SU-DHL-6 (cell line): Measurements from ENCODE around the gene KRT9.
"Not testable (repeated sequence)": the region's sequence is repeated elsewhere in the genome, so short reads cannot be mapped to it uniquely, and the experiment has no call there.

Experiments
- H2AFZ ChIP-seq: fragments of 200-600 bp; sonication (generic); 2 replicates; pipeline ENCODE4 v1.6.1; 2014; ENCODE audit warnings: low read depth, mild to moderate bottlenecking, moderate library complexity, mixed read lengths, antibody characterized with exemption, low read length; ENCODE audit not compliant: severe bottlenecking
- H3F3A ChIP-seq: fragments of 200-600 bp; shearing (Covaris generic); 2 replicates; pipeline ENCODE4 v1.6.0; 2016; ENCODE audit warnings: antibody characterized with exemption, mild to moderate bottlenecking; ENCODE audit not compliant: insufficient read depth
- H3K27ac ChIP-seq: fragments of 200-600 bp; sonication (generic); 2 replicates; pipeline ENCODE4 v1.5.1; 2016; ENCODE audit warnings: low read depth, mild to moderate bottlenecking, low read length, moderate library complexity, mixed read lengths
- H3K27me3 ChIP-seq: fragments of 200-600 bp; sonication (generic), shearing (Covaris generic); 2 replicates; pipeline ENCODE4 v1.6.0; 2014; ENCODE audit warnings: mild to moderate bottlenecking, low read length
- H3K36me3 ChIP-seq: fragments of 200-600 bp; sonication (generic); 2 replicates; pipeline ENCODE4 v1.6.1; 2014; ENCODE audit warnings: mild to moderate bottlenecking, low read length, mixed read lengths
- H3K4me2 ChIP-seq: fragments of 300-600, 200-600 bp; shearing (Covaris generic), sonication (generic); 2 replicates; pipeline ENCODE4 v1.6.0; 2014; ENCODE audit warnings: low read length, low read depth, mild to moderate bottlenecking; ENCODE audit not compliant: poor library complexity, severe bottlenecking
- H3K4me3 ChIP-seq: fragments of 200-600 bp; sonication (generic); 2 replicates; pipeline ENCODE4 v1.5.1; 2014; ENCODE audit warnings: antibody characterized with exemption, low read length, mild to moderate bottlenecking, mixed read lengths; ENCODE audit not compliant: insufficient read depth, poor library complexity, severe bottlenecking
- H3K79me2 ChIP-seq: fragments of 200-600 bp; sonication (generic); 2 replicates; pipeline ENCODE4 v1.6.1; 2014; ENCODE audit warnings: mild to moderate bottlenecking, low read length, moderate library complexity; ENCODE audit not compliant: insufficient read depth
- H3K9ac ChIP-seq: fragments of 200-600 bp; sonication (generic); 2 replicates; pipeline ENCODE4 v1.7.0; 2014; ENCODE audit warnings: mild to moderate bottlenecking, low read length
- H3K9me2 ChIP-seq: fragments of 200-600 bp; sonication (generic); replicated peaks from 2 replicates; pipeline ENCODE4 v1.6.1; 2014; ENCODE audit warnings: low read length; ENCODE audit not compliant: insufficient read depth
- H3K9me3 ChIP-seq: fragments of 200-600 bp; sonication (generic); 2 replicates; pipeline ENCODE4 v1.6.1; 2014; ENCODE audit warnings: low read length, mixed read lengths; ENCODE audit not compliant: insufficient read depth
- H4K20me1 ChIP-seq: fragments of 200-600 bp; sonication (generic); 2 replicates; pipeline ENCODE4 v1.6.1; 2014; ENCODE audit warnings: low read depth, mild to moderate bottlenecking, antibody characterized with exemption, low read length, moderate library complexity, mixed read lengths
- CTCF ChIP-seq: fragments of 200-600 bp; sonication (generic); IDR thresholded peaks from one replicate; pipeline ENCODE4 v1.5.1; 2017; ENCODE audit warnings: antibody characterized with exemption, mild to moderate bottlenecking, low read length, moderate library complexity; ENCODE audit not compliant: insufficient read depth, poor library complexity, severe bottlenecking
- EZH2phosphoT487 ChIP-seq: fragments of 200-600 bp; sonication (generic), shearing (Covaris generic); conservative IDR thresholded peaks from 2 replicates; pipeline ENCODE4 v1.6.1; 2018; ENCODE audit warnings: mild to moderate bottlenecking, antibody characterized with exemption, low read length, moderate library complexity, mixed read lengths

KRT9 gene

GRCh38 chr17:41571561-41572434 lies at the start of gene KRT9:
Gene KRT9, minus strand, starts transcription at chr17:41572059. Its CDS starts 67 bp downstream, at chr17:41571992.
- Histone ChIP-seq H3K27me3 (no peaks in the 10 kb centered on the region), H2AFZ (no peak within 1 kb of the TSS)

GRCh38 chr17:41621435-41621817 lies 49.6 kb upstream of the KRT9 start:
- not testable (repeated sequence) for H3K36me3 ChIP-seq, H3K27ac ChIP-seq, H4K20me1 ChIP-seq, H3F3A ChIP-seq, H3K9me3 ChIP-seq, H3K79me2 ChIP-seq, H3K9me2 ChIP-seq, H3K4me2 ChIP-seq, H3K27me3 ChIP-seq, H3K4me3 ChIP-seq, H3K9ac ChIP-seq, H2AFZ ChIP-seq

More at GRCh38 chr17:41571561-41572434, at the start of gene KRT9:
- H3K9ac ChIP-seq: no peak within 1 kb of the TSS
- H3K27ac ChIP-seq: no peak within 1 kb of the TSS
- no peaks in the 10 kb centered on the region for H3K9me2 ChIP-seq
- H3K79me2 ChIP-seq: no peaks in the 10 kb centered on the region
- H3K4me3 ChIP-seq: no peak within 1 kb of the TSS
- H3K9me3 ChIP-seq: no peaks in the 10 kb centered on the region; the same call in 1 of the 2 replicates
- H4K20me1 ChIP-seq: no peaks in the 10 kb centered on the region
- no peaks in the 10 kb centered on the region for H3F3A ChIP-seq
- no peak within 1 kb of the TSS for H3K4me2 ChIP-seq
- no peaks in the 10 kb centered on the region for H3K36me3 ChIP-seq
- TF ChIP-seq CTCF (no peak), EZH2phosphoT487 (no peak)

- H4K20me1 ChIP-seq: no peaks in the 10 kb centered on the region
- H3K27ac ChIP-seq: no peak overlapping the region
- H3K9me3 ChIP-seq: no peaks in the 10 kb centered on the region
- no peak for TF ChIP-seq CTCF
- TF ChIP-seq EZH2phosphoT487: no peak
- no peak overlapping the region for H2AFZ ChIP-seq
- H3K9ac ChIP-seq: no peak overlapping the region
- H3K4me3 ChIP-seq: no peak overlapping the region
- H3K4me2 ChIP-seq: no peak overlapping the region
- no peaks in the 10 kb centered on the region for H3K9me2 ChIP-seq
- no peaks in the 10 kb centered on the region for H3K36me3 ChIP-seq
- H3F3A ChIP-seq: no peaks in the 10 kb centered on the region
- no peaks in the 10 kb centered on the region for H3K79me2 ChIP-seq
- no peaks in the 10 kb centered on the region for H3K27me3 ChIP-seq
Observed at GRCh38 chr17:41620583-41621434, 49.0 kb upstream of the KRT9 start.

GRCh38 chr17:41619927-41620582 lies 48.2 kb upstream of the KRT9 start:
- H3K4me2 ChIP-seq, H3K9me3 ChIP-seq, H3F3A ChIP-seq, H3K9me2 ChIP-seq, H3K79me2 ChIP-seq, H3K4me3 ChIP-seq, H4K20me1 ChIP-seq, H3K27ac ChIP-seq, H3K36me3 ChIP-seq, H3K27me3 ChIP-seq, H2AFZ ChIP-seq, H3K9ac ChIP-seq: not testable (repeated sequence)
